RWPE1 (cell line): ENCODE data around the gene BCL2L13.
"Not testable (repeated sequence)": the region's sequence is repeated elsewhere in the genome, so short reads cannot be mapped to it uniquely, and the experiment has no call there.

Experiments used
- CTCF ChIA-PET: fragments of 350-600 bp; sonication (Branson Sonifier 250); formaldehyde crosslinking; extraction: SDS; loops from one replicate; lab custom pipeline; 2021; lab: Yijun Ruan, JAX
- POLR2A ChIA-PET: fragments of 400-600 bp; formaldehyde crosslinking; extraction: SDS; loops from one replicate; lab custom pipeline; 2020; ENCODE audit warnings: antibody characterized with exemption; ENCODE audit not compliant: low non-redundant PET; lab: Yijun Ruan, JAX
- DNase-seq: peaks from one replicate; pipeline ENCODE4 v3.0.0; 2012; ENCODE audit warnings: low spot score
- H3K27ac ChIP-seq: fragments of 450-650 bp; 2 replicates; pipeline ENCODE4 v1.5.1; 2017
- CTCF ChIP-seq: fragments of 450-650 bp; conservative IDR thresholded peaks from 2 replicates; pipeline ENCODE4 v1.5.1; 2017; ENCODE audit warnings: low read depth, mild to moderate bottlenecking

Gene BCL2L13

GRCh38 chr22:17664414-17665055 is 26.0 kb downstream of the BCL2L13 start:
- no peak for DNase-seq
- ChIA-PET CTCF (no interaction called here), POLR2A (no interaction called here)
- 0 out of 2 replicates have a peak overlapping the region, but pooled peaks have one; percentile 5 for H3K27ac ChIP-seq
- no peak for TF ChIP-seq CTCF

- no peak for TF ChIP-seq CTCF
- DNase-seq = no peak
- CTCF ChIA-PET = no interaction called here
- POLR2A ChIA-PET = no interaction called here
- no peak overlapping the region for H3K27ac ChIP-seq
Measured at GRCh38 chr22:17665248-17665647, 26.7 kb downstream of the BCL2L13 start.

- no peak for TF ChIP-seq CTCF
- ChIA-PET CTCF (no interaction called here), POLR2A (no interaction called here)
- H3K27ac ChIP-seq = no peak overlapping the region
- DNase-seq = no peak
Measured at GRCh38 chr22:17665854-17666253, 27.3 kb downstream of the BCL2L13 start.

- CTCF ChIA-PET = interaction anchor here (0.5 to 0.6 kb wide), 2 partner anchors 64 to 441 kb away, joined by 3 to 4 read pairs; no protein-coding TSS in a partner anchor
- DNase-seq, POLR2A ChIA-PET, H3K27ac ChIP-seq: not testable (repeated sequence)
Measured at GRCh38 chr22:17671521-17672092, 33.0 kb downstream of the BCL2L13 start.

GRCh38 chr22:17672417-17672991 is 33.9 kb downstream of the BCL2L13 start:
- H3K27ac ChIP-seq = no peak overlapping the region
- CTCF ChIA-PET = interaction anchor here (0.5 kb wide), 1 partner anchor 442 kb away, joined by 3 read pairs; no protein-coding TSS in a partner anchor

GRCh38 chr22:17674152-17674551 is 35.6 kb downstream of the BCL2L13 start:
- CTCF ChIA-PET = no interaction called here
- DNase-seq = no peak
- H3K27ac ChIP-seq = no peak overlapping the region
- POLR2A ChIA-PET = no interaction called here
- no peak for TF ChIP-seq CTCF

More at GRCh38 chr22:17672417-17672991, 33.9 kb downstream of the BCL2L13 start:
- POLR2A ChIA-PET = no interaction called here
- no peak for TF ChIP-seq CTCF
- DNase-seq = no peak

- TF ChIP-seq CTCF = no peak
- POLR2A ChIA-PET = no interaction called here
- CTCF ChIA-PET = no interaction called here
- DNase-seq = no peak
- no peak overlapping the region for H3K27ac ChIP-seq
Measured at GRCh38 chr22:17675584-17675983, 37.0 kb downstream of the BCL2L13 start.
